AG08395 (cell line): ENCODE results near the gene OR52D1.

Experiments used
- DNase-seq: peaks from one replicate; pipeline ENCODE4 v3.0.0; 2012; ENCODE audit warnings: mixed read lengths, low spot score

OR52D1 gene

DNA sequence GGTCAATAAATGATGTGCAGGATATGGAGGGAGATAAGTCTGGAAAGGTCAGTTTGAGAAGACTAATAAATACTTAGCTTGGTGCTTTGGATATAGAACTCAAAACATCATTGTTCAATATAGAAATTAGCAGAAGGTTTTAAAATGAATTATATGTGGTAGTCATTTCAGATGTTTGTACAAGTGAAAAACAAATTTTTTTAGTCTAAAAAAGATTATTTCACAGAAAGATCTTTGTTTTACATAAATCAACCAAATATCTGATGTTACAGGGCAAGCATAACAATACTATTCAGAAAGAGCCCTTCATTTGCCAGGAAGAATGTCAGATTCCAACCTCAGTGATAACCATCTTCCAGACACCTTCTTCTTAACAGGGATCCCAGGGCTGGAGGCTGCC lies at the start of gene OR52D1:
OR52D1 (plus strand) TSS at position 301 of the 400 bp plus-strand sequence; CDS start at position 323, 22 bp downstream.
- DNase-seq = no peak

DNA sequence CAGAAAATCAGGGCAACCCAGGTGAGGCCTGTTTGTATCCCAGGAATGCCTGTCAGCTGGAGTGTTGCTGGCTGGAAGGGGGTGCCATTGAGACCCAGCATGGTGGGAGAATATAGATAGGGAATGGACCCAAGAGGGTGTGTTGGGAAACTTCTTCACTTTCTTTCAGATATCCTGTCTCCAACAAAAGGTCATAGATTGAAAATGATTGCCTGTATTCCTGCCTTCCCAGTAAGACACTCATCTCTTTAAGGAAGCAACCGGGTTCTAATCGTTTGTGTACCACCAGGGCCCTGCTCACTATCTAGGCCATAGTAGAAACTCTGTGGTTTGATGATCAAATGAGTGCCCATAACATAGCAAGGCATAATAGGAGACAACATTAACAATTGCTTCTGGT lies 47.1 kb upstream of the OR52D1 start, which contains the start of gene OR51I1:
OR51I1 (minus strand) TSS at position 101 of the 400 bp plus-strand sequence; CDS start at position 101, 0 bp downstream.
- no peak for DNase-seq

DNA sequence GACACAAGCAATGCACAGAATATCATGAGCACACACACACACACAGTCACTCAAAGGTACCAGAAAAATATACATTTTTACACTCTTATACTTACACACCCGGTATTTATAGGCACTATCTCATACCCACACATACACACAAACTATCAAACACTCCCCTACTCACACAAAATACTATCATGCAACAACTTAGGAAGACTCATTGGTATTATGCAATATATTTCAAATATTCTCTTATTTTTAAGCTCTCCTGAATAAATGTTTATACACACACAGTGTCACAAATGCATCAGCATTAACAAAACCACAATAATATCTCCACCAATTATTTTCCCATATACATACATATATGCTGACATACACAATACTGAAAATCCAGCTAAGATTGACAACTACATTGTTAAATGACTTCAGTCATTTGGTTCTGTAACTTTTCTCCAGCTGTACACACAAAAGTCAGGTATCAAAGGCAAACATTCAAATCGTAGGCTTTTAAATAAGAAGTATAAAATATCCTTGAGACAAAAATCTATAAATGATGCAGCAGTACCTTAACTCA lies 44.6 kb upstream of the OR52D1 start:
- DNase-seq = no peak

DNA sequence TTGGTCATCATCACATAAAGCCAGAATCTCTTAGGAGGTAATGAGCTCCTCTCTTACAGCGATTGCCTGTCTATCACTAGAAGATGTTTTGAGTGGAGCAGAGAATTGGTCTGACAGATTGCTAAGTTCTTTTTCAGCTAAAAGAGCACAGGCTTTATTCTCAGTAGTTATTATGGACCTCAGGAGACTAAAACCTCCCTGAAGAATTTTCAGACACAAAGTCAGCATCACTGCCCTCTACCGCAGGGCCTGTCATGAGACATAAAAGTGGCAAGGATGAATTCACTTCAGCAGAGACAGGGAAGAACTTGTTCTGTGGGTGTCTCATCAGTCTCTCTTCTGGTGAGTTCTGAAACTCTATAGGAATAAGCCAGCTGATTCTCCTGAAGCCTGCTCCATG lies 39.5 kb upstream of the OR52D1 start, which contains the start of gene OR51I2:
OR51I2 (plus strand) TSS at position 301 of the 400 bp plus-strand sequence. CDS start 4,166 bp downstream, outside the sequence.
- no peak for DNase-seq

DNA sequence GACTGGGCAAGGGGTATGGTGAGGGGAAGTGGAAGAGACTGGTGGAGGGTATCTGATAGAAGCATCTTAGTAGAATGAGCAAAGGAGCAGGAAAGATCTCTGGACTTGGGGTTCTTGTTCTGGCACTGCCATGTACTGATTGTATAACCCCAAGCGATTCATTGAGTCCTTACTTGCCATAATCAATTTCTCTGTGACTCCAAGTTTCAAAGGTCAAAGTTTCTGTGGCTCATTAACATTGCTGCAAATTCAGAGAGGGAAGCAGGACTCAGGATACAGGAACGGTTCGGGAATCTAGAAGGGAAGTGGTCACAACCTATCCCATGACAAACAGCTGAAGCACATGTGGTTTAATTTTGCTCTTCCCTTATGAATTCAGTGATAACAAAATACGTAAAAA lies 39.1 kb upstream of the OR52D1 start:
- no peak for DNase-seq

DNA sequence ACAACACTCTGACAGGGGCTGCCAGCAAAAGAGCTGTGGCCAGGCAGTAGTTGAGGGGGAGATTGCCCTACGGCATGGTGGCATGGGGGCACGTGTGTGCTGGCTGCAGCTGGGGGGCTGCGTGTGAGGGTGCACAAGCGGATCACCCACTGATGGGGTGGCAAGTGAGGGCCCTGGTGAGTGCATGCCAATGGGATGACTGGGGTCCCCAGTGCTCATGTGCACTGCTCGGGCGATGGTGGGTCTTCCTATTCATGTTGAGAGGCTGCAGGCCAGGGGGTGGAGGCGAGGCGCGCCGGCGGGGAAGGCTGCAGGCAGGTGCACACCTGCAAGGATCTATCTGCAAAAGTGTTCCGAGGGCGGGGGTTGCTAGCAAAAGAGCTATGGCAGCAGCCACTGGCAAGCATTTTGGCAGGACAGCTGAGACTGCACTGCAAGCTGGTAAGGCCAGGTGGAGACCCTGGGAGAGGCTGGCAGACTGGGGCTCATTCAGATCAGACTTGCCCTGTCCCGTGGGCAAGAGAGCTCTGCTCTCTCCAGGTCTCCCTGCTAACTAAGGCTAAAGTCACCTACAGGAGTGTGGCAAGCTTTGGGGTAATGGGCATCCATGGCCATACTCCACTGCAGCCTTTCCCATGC lies 27.4 kb upstream of the OR52D1 start:
- DNase-seq = no peak

DNA sequence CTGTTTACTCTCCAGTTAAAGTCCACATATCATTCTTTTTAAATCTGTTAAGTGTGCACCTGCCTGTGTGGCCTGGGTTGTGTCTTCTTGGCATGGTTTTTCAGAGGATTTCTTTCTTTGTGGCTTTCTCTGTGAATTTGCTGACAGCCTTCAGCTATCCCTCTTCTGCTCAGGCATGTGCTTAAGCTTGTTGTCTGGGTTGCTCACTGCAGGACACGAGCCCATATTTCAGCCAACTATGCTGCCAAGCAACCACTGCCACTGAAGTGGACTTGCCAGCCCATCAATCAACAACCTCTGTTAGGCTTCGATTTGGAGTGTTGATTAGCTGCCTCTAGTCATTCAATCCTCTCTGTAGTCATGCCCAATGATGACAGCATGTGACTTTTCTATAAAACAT lies 21.0 kb upstream of the OR52D1 start:
- no peak for DNase-seq

DNA sequence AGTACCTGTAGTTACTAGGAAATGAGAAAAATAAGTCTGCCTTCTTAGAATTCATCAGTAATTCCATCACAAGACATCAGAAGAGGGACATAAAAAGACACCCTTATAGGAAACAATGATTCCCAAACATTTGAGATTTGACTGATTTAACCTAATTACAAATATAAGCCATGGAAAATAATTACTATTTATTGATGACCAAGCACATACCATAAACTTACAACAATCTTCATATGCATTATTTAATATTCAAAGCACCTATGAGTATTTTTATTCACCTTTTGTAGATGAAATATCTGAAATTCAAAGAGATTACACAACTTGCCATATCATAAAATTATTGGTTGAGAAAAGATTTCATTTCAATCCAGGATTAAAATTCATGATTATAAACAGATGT lies 14.6 kb upstream of the OR52D1 start:
- DNase-seq = no peak

DNA sequence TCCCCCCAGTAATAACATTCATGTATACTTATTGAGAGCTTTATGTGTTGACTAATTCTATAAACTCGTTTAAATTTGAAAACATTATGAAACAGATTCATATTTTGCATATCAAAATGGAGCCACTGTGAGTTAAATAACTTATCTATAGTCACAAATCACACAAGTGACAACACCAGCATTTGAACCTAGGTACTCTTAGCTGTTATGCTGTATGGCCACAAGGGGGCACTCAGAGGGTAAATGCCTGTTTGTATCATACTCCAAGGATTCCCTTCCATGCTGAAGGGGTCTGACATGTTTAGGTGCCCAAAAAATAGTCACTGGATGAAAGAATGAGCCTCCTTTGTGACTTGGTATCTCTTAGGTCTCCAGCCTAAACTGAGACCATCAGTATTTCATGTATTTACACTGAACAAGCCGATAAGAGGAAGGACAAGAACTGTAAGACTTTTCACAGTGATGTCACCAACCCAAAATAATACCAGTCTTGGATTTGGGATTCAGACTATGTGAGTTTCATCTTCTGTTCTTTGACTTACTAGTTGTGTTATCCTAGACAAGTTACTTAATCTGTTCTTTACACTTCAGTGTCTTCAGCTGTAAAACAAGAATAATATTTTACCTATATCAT lies 12.2 kb upstream of the OR52D1 start:
- DNase-seq = peak; percentile 71

DNA sequence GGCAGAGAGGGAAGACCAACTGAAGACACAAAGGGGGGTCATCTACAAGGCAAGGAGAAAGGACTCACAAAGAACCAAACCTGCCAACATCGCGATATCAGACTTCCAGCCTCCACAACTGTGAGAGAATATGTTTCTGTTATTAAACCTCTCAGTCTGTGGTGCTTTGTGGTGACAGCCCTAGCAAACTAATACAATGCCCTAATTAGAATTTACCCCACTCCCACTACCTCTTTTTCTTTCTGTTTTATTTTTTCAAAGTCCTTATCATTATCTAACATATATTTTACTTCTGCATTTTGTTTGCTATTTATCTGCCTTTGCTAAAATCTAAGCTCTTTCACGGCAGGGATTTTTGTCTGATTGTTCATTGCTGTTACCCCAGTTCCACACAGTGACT lies 2.5 kb upstream of the OR52D1 start:
- DNase-seq = no peak

DNA sequence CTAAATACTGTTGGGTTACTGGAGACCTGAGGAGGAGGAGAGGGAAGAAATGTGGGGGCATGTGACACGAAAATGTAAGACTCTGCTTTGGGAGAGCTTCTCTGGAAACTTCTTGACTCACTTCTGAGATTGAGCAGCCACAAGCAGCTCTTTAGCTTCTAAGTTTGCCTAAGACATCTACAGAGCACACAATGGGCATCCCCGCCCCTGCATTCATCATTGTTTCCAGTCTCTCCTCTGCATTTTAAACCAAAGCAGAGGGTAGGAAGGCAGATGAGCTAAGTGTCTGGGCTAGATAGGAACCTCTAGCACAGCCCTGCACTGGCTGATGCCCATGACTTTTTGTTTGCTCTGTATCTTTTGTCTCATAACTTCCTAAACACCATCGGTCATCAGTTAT lies 2.1 kb upstream of the OR52D1 start:
- no peak for DNase-seq

DNA sequence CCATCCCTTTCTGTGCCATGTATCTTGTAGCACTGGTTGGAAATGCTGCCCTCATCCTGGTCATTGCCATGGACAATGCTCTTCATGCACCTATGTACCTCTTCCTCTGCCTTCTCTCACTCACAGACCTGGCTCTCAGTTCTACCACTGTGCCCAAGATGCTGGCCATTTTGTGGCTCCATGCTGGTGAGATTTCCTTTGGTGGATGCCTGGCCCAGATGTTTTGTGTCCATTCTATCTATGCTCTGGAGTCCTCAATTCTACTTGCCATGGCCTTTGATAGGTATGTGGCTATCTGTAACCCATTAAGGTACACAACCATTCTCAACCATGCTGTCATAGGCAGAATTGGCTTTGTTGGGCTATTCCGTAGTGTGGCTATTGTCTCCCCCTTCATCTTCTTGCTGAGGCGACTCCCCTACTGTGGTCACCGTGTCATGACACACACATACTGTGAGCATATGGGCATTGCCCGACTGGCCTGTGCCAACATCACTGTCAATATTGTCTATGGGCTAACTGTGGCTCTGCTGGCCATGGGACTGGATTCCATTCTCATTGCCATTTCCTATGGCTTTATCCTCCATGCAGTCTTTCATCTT lies 414 bp downstream of the OR52D1 start:
- no peak for DNase-seq

DNA sequence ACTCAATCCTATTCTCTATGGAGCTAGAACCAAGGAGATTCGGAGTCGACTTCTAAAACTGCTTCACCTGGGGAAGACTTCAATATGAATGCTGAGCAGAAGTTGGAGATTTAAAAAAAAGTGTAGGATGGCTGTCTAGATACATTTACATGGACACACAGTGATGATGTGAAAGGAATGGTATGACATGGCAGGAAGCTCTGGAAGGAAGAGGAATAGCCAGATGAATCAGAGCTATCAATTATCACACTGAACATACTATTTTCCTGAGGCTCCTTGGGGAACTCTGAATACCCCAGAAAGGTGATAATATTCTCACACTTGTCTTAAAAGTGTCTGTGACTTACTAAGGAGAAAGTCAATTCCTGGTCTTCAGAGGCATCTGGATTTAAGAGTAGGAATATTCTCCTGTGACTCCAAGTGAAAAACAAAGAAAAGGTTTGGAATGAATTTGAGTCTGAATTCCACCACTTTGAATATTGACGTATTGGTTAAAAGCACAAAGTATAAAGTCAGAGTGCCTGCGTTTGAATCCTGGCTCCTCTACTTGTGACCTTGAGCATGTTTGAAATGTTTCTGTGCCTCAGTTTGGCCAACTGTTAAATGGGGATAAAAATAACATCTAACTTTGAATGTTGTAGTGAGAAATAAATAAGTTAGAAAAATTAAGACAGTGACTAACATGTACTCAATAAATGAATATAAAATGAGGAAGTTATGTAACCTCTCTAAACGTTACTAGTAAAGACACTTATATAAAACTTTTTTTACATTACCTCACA lies 1.3 kb downstream of the OR52D1 start:
- DNase-seq = no peak

DNA sequence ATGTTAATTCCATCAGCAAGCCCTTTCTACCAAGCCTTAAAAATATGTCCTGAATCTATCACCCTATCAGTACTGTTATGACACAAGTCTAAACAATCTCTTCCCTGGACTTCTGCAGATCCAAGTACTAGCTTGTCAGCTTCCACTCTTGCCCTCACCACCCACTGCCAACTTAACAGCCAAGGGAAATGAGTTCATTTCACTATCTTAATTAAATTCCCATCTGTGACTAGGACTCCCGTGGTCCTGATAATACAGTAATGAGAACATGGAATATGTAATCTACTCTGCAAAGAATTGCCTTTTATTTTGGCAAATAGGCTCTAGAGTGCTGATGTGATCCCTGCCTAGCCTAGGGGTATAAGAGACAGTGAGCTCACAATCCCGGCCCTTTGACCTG lies 11.2 kb downstream of the OR52D1 start:
- no peak for DNase-seq

DNA sequence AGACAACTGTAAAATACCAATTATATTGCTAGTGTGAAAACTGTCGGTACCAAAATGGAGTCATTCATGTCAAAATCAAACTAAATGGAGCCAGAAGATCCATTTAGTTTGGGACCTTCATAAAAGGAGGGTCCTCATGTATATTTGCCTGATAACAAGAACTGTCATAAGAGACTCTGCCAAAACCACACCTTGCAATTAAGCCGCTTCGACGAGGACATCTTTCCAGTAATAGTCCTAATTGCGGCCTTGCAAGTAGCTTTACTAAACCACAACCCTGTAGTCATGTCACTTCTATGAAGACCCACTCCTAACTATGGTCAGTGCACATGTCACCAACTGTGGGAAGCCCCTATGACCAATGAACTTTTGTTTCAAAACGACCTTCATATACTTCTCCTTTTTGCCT lies 11.9 kb downstream of the OR52D1 start:
- DNase-seq = no peak

DNA sequence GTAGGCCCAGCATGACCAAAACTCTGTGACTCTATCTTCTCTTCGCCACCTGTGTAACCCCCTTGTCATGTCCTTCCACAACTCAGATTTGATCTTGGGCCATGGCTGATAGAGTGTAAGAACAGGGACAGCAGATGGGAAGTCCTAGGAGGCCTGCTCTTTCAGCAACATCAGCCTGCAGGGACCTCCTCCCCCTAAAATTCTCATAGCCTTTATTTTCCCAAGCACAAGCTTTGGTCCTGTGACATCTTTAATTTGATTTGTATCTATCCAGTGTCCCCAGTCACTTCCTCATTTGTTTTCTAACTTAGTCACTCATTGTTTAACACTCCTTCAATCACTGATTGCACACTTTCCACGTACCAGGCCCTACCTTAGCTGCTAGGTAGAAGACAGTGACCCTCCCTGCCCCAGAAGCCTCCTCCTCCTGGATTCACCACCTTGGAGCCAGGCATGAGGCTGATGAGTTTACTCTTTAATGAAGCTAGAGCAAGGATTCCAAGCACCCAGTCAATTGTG lies 16.0 kb downstream of the OR52D1 start:
- DNase-seq = no peak

DNA sequence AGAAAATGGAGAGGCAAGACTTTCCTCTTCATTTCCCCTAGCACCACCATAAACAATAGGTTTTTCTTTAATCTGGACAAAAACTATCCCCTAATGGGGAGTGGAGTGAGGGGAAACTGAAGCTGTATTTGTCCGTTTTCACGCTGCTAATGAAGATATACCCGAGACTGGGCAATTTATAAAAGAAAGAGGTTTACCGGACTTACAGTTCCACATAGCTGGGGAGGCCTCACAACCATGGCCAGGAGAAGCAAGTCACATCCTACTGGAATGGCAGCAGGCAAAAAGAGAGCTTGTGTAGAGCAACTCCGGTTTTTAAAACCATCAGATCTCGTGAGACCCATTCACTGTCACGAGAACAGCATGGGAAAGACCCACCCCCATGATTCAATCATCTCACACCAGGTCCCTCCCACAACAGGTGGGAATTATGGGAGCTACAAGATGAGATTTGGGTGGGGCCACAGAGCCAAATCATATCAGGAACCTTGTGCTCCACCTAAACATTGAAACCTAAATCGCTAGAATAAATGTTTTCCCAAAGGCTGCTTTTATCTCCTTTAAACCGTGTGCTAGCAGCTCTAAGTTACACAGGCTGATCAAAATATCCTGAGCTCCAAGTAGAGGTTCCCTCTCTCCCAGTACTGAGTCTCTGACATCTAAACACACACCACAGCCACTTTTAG lies 17.0 kb downstream of the OR52D1 start:
- no peak for DNase-seq

DNA sequence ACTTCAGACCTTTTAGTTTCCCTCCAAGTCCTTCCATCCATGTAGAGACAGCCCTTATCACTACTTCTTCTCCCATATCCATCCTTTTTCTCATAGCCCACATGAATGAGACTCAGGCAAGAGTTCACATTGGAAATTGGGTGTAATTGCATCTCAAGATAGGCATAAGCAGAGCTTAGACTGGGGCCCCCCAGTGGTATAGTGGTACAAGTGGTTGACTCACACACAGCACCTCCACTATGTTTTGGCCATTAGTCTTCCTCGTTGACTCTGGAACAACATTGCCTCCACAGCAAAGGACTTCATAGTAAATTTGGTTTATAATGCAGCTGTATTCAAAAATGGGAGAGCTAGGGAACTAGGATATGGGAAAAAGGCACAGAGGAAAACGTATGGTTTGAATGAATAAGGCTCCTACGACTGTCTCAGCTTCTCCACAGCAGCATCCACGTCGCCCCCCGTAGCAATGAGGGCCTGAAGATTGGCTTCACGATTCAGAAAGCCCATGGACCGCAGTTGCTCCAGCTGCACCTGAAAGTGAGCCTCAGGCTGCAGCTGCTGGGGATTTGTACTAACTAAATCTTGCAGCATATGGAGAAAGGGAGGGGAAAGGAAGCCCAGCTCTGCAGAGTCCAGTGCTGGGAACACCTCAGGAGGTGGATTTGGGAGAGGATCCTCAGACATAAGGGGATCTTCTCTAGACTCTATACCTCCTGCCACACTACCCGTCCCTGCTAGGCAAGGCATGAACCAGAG lies 18.9 kb downstream of the OR52D1 start:
- DNase-seq = no peak

DNA sequence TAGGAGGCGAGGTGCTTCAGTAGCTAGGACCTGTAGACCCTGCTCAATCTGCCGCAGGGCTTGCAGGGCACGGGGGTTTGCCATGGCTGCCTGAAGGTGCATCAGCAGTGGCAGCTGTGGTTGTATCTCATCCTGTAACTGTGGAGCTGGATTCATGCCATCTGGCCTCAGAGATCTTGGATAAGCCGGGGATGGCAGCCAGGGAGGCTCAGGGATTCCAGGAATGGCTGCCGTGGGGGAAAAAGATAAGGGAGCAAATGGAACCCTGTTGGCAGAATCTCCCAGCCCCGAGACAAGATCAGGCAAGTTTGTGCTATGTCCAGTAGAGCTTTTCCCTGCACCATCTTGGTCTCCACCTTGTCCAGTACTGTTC lies 19.4 kb downstream of the OR52D1 start:
- DNase-seq = no peak

DNA sequence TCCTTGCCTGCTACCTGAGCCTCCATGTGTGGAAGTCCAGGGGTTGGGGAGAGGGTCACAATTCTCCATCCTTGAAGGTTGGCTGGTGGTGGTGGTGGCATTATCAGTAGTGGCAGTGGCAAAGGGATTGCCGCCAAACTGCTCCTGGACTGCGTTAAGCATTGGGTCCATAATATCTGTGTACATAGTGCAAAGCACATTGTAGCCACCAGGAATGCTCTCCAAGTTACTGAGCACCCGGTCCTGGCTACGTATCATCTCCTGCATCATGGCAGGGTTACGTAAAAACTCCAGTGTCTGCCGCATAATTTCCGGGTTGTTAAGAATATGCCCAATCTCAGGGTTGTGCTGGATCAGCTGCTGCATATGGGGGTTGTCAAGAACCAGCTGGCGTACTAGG lies 20.1 kb downstream of the OR52D1 start:
- DNase-seq = no peak

DNA sequence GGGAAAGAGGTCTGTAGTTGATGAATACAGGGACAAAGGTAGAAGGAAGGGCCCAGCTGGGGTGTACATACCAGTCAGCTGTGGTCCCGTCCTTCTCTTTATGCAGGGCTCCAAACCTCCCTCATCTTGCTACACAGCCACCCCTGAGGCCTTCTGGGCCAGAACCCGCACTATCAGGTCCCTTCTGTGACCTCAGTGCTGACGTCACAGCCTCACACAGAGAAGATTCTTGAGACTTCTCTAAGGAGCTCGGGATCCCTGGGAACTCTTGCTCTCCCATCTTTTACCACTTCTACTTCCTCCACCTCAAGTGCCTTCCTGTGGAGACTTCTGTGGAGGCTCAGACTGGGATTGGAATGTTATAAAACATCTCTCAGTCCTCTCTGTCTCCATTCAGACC lies 21.3 kb downstream of the OR52D1 start, which contains the start of gene UBQLN3:
UBQLN3 (minus strand) TSS at position 155 of the 400 bp plus-strand sequence. CDS start 399 bp downstream, outside the sequence.
- DNase-seq = no peak
